Measurements from ENCODE around the gene C1R. TPM values are rescaled to one million over a fixed set of nuclear protein-coding genes. Genes with fewer than 3 reads are reported as not detected.

C1R gene
- polyA plus RNA-seq (2012; ENCODE audit: low read depth, missing spikeins): 3.8 TPM

- peak; percentile 87 for FAIRE-seq
- TF ChIP-seq POLR2A (IDR thresholded peaks at IDR 0.05; ENCODE audit: low read depth, low read length) (no peak), SPI1 (IDR thresholded peaks at IDR 0.05; ENCODE audit: low read depth, low read length) (no peak), POLR2AphosphoS5 (IDR thresholded peaks at IDR 0.05; ENCODE audit: low read depth, low read length) (no peak), PAX5 (IDR thresholded peaks at IDR 0.05; ENCODE audit: insufficient read depth, low read length, severe bottlenecking) (no peak), TAF1 (IDR thresholded peaks at IDR 0.05; ENCODE audit: low read depth, low read length) (no peak), POU2F2 (IDR thresholded peaks at IDR 0.05; ENCODE audit: low read depth, low read length) (peak; percentile 83; the same call in 1 of the 2 replicates)
- peak; percentile 56 for DNase-seq (ENCODE audit: insufficient read length, low spot score)
Observed at GRCh38 chr12:7092229-7092985, at the start of gene C1R. Gene C1R, minus strand, starts transcription at chr12:7092445. Its CDS starts 57 bp downstream, at chr12:7092388.

DNA sequence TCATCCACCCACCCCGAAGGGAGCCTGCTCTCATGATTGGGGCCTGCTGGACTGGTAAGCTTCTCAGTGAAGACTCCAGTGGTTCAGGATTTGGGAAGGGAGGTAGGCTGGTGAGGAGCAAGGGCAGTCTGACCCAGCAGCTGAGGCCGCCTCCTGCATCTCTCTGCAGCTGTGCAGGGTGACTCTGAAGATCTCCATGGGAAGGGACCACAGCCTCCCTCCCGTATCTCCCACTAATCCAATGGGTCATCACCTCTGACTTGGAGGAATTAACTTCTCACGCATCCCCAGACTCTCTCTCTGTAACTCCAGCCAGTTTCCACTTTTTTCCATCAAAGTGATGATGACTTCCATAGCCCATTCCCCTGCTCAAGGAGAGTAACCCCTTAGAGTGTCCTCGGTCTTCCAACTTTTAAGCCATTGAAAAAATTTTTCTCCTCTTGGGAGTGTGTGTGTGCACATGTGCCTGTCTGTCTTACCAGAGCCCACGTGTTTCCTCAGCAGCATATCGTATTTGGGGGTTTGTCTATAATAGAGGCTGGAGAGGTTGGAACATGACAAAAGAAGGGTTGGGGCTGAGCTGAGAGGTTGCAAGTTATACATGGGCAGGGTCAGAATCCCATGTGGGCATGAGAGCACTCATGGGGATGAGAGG, 49.2 kb upstream of the C1R start:
- no peak for TF ChIP-seq PAX5 (IDR thresholded peaks at IDR 0.05; ENCODE audit: insufficient read depth, low read length, severe bottlenecking)
- TF ChIP-seq POLR2A (IDR thresholded peaks at IDR 0.05; ENCODE audit: low read depth, low read length): no peak
- TF ChIP-seq POU2F2 (IDR thresholded peaks at IDR 0.05; ENCODE audit: low read depth, low read length): no peak
- no peak for TF ChIP-seq POLR2AphosphoS5 (IDR thresholded peaks at IDR 0.05; ENCODE audit: low read depth, low read length)
- FAIRE-seq (no peak), DNase-seq (ENCODE audit: insufficient read length, low spot score) (no peak)

DNA sequence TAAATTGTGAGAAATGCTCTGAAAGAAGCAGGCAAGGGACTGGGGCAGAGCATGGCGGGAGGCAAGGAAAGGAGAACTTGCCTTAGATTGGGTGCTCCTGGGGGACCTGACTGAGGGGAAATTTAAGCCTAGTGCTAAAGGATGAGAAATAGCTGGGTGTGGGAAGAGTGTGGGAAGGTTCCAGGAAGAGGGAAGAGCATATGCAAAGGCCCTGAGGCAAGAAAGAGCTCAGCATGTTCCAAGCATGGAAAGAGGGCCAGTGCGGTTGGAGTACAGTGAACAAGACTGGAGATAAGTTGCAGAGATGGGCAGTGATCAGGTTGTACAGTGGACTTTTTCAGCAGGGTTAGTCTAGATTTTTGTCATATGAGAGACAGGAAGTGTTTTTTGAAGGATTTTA, 47.0 kb upstream of the C1R start:
- FAIRE-seq (no peak), DNase-seq (ENCODE audit: insufficient read length, low spot score) (no peak)
- no peak for TF ChIP-seq POU2F2 (IDR thresholded peaks at IDR 0.05; ENCODE audit: low read depth, low read length)
- no peak for TF ChIP-seq SPI1 (IDR thresholded peaks at IDR 0.05; ENCODE audit: low read depth, low read length)
- no peak for TF ChIP-seq TAF1 (IDR thresholded peaks at IDR 0.05; ENCODE audit: low read depth, low read length)
- TF ChIP-seq POLR2A (IDR thresholded peaks at IDR 0.05; ENCODE audit: low read depth, low read length): no peak

GRCh38 chr12:7137908-7138307, 45.7 kb upstream of the C1R start:
- TF ChIP-seq TAF1 (IDR thresholded peaks at IDR 0.05; ENCODE audit: low read depth, low read length) (no peak), POU2F2 (IDR thresholded peaks at IDR 0.05; ENCODE audit: low read depth, low read length) (no peak), SPI1 (IDR thresholded peaks at IDR 0.05; ENCODE audit: low read depth, low read length) (no peak), PAX5 (IDR thresholded peaks at IDR 0.05; ENCODE audit: insufficient read depth, low read length, severe bottlenecking) (no peak), POLR2AphosphoS5 (IDR thresholded peaks at IDR 0.05; ENCODE audit: low read depth, low read length) (no peak), POLR2A (IDR thresholded peaks at IDR 0.05; ENCODE audit: low read depth, low read length) (no peak)
- no peak for DNase-seq (ENCODE audit: insufficient read length, low spot score)
- no peak for FAIRE-seq

- TF ChIP-seq POLR2AphosphoS5 (IDR thresholded peaks at IDR 0.05; ENCODE audit: low read depth, low read length) (no peak), POU2F2 (IDR thresholded peaks at IDR 0.05; ENCODE audit: low read depth, low read length) (no peak), PAX5 (IDR thresholded peaks at IDR 0.05; ENCODE audit: insufficient read depth, low read length, severe bottlenecking) (no peak), POLR2A (IDR thresholded peaks at IDR 0.05; ENCODE audit: low read depth, low read length) (no peak), SPI1 (IDR thresholded peaks at IDR 0.05; ENCODE audit: low read depth, low read length) (no peak), TAF1 (IDR thresholded peaks at IDR 0.05; ENCODE audit: low read depth, low read length) (no peak)
- no peak for FAIRE-seq
- no peak for DNase-seq (ENCODE audit: insufficient read length, low spot score)
Observed at GRCh38 chr12:7136676-7137075, 44.4 kb upstream of the C1R start.

GRCh38 chr12:7136071-7136470, 43.8 kb upstream of the C1R start:
- TF ChIP-seq SPI1 (IDR thresholded peaks at IDR 0.05; ENCODE audit: low read depth, low read length): no peak
- DNase-seq (ENCODE audit: insufficient read length, low spot score) (no peak), FAIRE-seq (no peak)

DNA sequence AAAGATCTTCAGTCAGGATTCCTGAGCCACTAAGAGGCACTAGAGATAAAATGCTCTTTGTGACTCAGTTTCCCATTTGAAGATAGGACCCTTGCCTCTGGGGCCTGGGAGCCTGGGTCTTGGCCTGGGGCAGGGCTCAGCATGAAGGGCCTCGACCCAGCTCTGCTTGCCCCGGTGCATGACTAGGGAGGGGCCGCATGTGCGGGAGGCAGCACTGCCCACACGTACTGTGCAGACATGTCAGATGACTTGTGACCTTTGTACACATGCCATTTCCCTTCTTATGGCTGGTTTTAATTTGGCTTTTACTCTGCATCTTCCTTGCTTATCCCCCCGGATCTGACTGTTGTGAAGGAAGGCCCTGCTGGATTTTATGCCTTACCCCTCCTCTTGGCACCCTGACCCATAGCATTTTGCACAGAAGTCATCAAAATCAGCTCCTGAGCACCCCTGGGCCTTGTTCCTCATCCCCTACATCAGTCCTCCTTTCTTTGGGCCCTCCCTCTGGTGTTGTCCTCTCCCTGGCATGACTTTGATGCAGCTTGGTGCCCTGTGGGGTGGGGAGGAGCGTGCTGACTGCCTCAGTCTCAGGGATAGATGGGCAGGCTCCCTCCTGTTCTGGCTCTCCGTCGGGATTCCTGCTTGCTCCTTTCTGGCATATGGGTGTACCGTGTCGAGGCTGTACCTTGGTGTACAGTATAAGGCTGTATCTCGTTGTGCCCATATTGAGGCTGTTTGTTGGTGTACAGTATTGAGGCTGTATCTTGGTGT, 42.3 kb upstream of the C1R start:
- FAIRE-seq (no peak), DNase-seq (ENCODE audit: insufficient read length, low spot score) (no peak)
- TF ChIP-seq SPI1 (IDR thresholded peaks at IDR 0.05; ENCODE audit: low read depth, low read length) (no peak), PAX5 (IDR thresholded peaks at IDR 0.05; ENCODE audit: insufficient read depth, low read length, severe bottlenecking) (no peak), TAF1 (IDR thresholded peaks at IDR 0.05; ENCODE audit: low read depth, low read length) (no peak), POLR2A (IDR thresholded peaks at IDR 0.05; ENCODE audit: low read depth, low read length) (no peak), POU2F2 (IDR thresholded peaks at IDR 0.05; ENCODE audit: low read depth, low read length) (no peak), POLR2AphosphoS5 (IDR thresholded peaks at IDR 0.05; ENCODE audit: low read depth, low read length) (no peak)

GRCh38 chr12:7131502-7131866, 39.2 kb upstream of the C1R start:
- peak; percentile 16 for FAIRE-seq
- no peak for DNase-seq (ENCODE audit: insufficient read length, low spot score)
- TF ChIP-seq POLR2AphosphoS5 (IDR thresholded peaks at IDR 0.05; ENCODE audit: low read depth, low read length): no peak

DNA sequence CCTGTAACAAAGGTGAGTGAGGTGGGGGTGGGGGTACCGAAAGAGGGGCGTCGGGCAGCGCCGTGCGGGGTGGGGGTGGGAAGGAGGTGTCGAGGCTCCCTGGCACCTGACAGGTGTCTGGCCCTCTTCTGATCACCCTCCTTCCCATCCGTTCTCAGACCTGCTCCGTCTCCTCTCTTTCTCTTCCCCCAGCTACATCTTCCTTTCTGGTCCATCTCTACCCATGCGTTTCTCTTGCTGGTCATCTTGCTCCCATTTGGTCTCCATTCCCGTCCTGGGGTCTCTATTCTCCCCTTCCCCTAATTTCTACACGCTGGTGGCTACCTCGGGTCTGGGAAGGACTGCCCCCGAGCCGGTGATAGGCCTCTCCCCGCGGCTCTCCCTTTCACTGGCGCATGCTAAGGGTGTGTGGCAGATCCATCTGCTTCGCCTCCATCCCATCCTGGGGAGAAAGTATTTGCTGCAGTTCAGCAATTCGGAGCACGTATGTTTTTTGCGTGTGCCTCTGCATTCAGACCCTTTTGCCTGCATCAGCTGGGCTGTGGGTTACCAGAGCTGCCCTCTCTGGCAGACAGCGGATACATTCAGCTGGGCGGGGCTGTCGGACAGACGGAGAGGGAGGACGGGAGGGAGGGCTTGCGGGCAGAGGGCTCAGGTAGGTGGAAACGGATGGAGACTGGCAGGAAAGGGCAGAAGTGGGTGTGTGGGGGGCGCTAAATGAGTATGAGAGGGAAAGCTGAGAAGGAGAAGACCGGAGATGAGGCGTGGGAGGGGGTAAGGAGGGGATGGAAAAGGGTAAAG, 38.7 kb upstream of the C1R start:
- TF ChIP-seq SPI1 (IDR thresholded peaks at IDR 0.05; ENCODE audit: low read depth, low read length) (no peak), TAF1 (IDR thresholded peaks at IDR 0.05; ENCODE audit: low read depth, low read length) (no peak), PAX5 (IDR thresholded peaks at IDR 0.05; ENCODE audit: insufficient read depth, low read length, severe bottlenecking) (no peak), POU2F2 (IDR thresholded peaks at IDR 0.05; ENCODE audit: low read depth, low read length) (no peak), POLR2A (IDR thresholded peaks at IDR 0.05; ENCODE audit: low read depth, low read length) (no peak), POLR2AphosphoS5 (IDR thresholded peaks at IDR 0.05; ENCODE audit: low read depth, low read length) (no peak)
- DNase-seq (ENCODE audit: insufficient read length, low spot score) (peak; percentile 51), FAIRE-seq (peak; percentile 93)
